Thyroid gland (tissue), 4 donors: ENCODE data around the gene EML1. TPM values are rescaled to one million over a fixed set of nuclear protein-coding genes. Genes with fewer than 3 reads are reported as not detected.

Source experiments
- DNase-seq, 2 donors: peaks; one replicate each; pipeline ENCODE4 v3.0.0-alpha.2; 2019
- H3K27ac ChIP-seq, 3 donors: fragments of 200-600 bp; sonication (generic); 1 replicate in 2 of 3; 2 replicates in 1 of 3; pipeline ENCODE4 v1.5.1; 2016 to 2019; ENCODE audit warnings: mild to moderate bottlenecking in 1 of 3, moderate library complexity in 1 of 3
- H3K27me3 ChIP-seq: fragments of 200-600 bp; sonication (generic); one replicate; pipeline ENCODE4 v1.5.1; 2019
- H3K36me3 ChIP-seq, 2 donors: fragments of 200-600 bp; sonication (generic); one replicate each; pipeline ENCODE4 v1.5.1; 2016 to 2019
- H3K4me1 ChIP-seq, 2 donors: fragments of 200-600 bp; sonication (generic); one replicate each; pipeline ENCODE4 v1.5.1; 2017 to 2019
- H3K4me3 ChIP-seq, 3 donors: fragments of 200-600 bp; sonication (generic); replicated peaks in 1 of 3; 1 replicate in 2 of 3; 2 replicates in 1 of 3; pipeline ENCODE4 v1.5.1; 2016; ENCODE audit warnings: mild to moderate bottlenecking in 1 of 3
- H3K9me3 ChIP-seq: fragments of 200-600 bp; sonication (generic); one replicate; pipeline ENCODE4 v1.5.1; 2017
- POLR2A ChIP-seq, 2 donors: fragments of 450-650 bp; IDR thresholded peaks; one replicate each; pipeline ENCODE4 v1.6.1; 2017; ENCODE audit warnings: antibody characterized with exemption in 2 of 2, mild to moderate bottlenecking in 2 of 2, moderate library complexity in 1 of 2
- WGBS, 2 donors: methylation state at CpG; one replicate each; pipeline ENCODE4 v1.1.5; 2017; 5-methylcytosine and 5-hydroxymethylcytosine counted together
- intact Hi-C: fragments of 100-400 bp; cut with DNase I; formaldehyde crosslinking; loops from one replicate; pipeline ENCODE4 v1.15.1; 2023
- total RNA-seq, 4 donors: library from RNA; depleted of rRNA; stranded (reverse); fragments of >200 nt; gene quantifications; one replicate each; pipeline ENCODE4 v1.2.3, GENCODE V29; 2016
- TF ChIP-seq, protein P1 (sequence below), 6 experiments: fragments of 200-600 bp in 3 of 6; fragments of 450-650 bp in 3 of 6; sonication (generic) in 3 of 6; IDR thresholded peaks; one replicate each; pipeline ENCODE4 v1.5.1; 2016 to 2019; ENCODE audit warnings: antibody characterized with exemption in 6 of 6, mild to moderate bottlenecking in 2 of 6, inconsistent platforms in 1 of 6, moderate library complexity in 1 of 6

The EML1 gene
- total RNA-seq, 4 donors from 2014 or later: 24.2 to 58.7 (median 37.9) TPM

- 80 to 88% methylated on average over 6 of the region's 6 CpGs for WGBS, 2 donors
- Histone ChIP-seq H3K4me1 (peaks cover 0 to 3% of the 10 kb centered on the region in 2 donors), H3K27ac (no peak overlapping the region), H3K4me3 (no peak overlapping the region), H3K27me3 (no peaks in the 10 kb centered on the region), H3K9me3 (no peaks in the 10 kb centered on the region), H3K36me3 (no peaks in the 10 kb centered on the region)
- no peak for DNase-seq
- intact Hi-C loops: loop anchor here (5.0 kb wide), 1 partner anchor 223 kb away; no protein-coding TSS in a partner anchor
- no peak for TF ChIP-seq POLR2A (IDR thresholded peaks at IDR 0.05)
- TF ChIP-seq, protein P1, sequence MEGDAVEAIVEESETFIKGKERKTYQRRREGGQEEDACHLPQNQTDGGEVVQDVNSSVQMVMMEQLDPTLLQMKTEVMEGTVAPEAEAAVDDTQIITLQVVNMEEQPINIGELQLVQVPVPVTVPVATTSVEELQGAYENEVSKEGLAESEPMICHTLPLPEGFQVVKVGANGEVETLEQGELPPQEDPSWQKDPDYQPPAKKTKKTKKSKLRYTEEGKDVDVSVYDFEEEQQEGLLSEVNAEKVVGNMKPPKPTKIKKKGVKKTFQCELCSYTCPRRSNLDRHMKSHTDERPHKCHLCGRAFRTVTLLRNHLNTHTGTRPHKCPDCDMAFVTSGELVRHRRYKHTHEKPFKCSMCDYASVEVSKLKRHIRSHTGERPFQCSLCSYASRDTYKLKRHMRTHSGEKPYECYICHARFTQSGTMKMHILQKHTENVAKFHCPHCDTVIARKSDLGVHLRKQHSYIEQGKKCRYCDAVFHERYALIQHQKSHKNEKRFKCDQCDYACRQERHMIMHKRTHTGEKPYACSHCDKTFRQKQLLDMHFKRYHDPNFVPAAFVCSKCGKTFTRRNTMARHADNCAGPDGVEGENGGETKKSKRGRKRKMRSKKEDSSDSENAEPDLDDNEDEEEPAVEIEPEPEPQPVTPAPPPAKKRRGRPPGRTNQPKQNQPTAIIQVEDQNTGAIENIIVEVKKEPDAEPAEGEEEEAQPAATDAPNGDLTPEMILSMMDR (IDR thresholded peaks at IDR 0.05): no peak
These were observed 176.6 kb downstream of the EML1 start for GRCh38 chr14:99969673-99970322.

- Histone ChIP-seq H3K36me3 (no peaks in the 10 kb centered on the region), H3K4me3 (peak overlapping the region in 2 of 3 donors; percentile 77 to 81), H3K27me3 (no peaks in the 10 kb centered on the region), H3K4me1 (peaks cover 0 to 3% of the 10 kb centered on the region in 2 donors), H3K9me3 (no peaks in the 10 kb centered on the region), H3K27ac (peak overlapping the region in 1 of 3 donors; percentile 49)
- intact Hi-C loops: loop anchor here (5.0 kb wide), 1 partner anchor 221 kb away; no protein-coding TSS in a partner anchor
- TF ChIP-seq POLR2A (IDR thresholded peaks at IDR 0.05): peak in 1 of 2 donors; percentile 67
- TF ChIP-seq, protein P1 (IDR thresholded peaks at IDR 0.05): no peak
- DNase-seq: peak; percentile 73 to 80
- WGBS, 2 donors: 5 to 47% methylated on average over 6 to 8 of the region's 117 CpGs
These were observed 178.1 kb downstream of the EML1 start for GRCh38 chr14:99971087-99971940.

GRCh38 chr14:99971941-99972747, 178.9 kb downstream of the EML1 start:
- 1 to 2% methylated on average over 15 to 29 of the region's 79 CpGs for whole genome bisulfite sequencing, 2 donors
- intact Hi-C loops: loop anchor here (5.0 kb wide), 1 partner anchor 220 kb away; no protein-coding TSS in a partner anchor
- H3K4me3 ChIP-seq: peak overlapping the region; percentile 13 to 81 (median 60)
- H3K9me3 ChIP-seq: no peaks in the 10 kb centered on the region
- H3K4me1 ChIP-seq: peaks cover 0 to 3% of the 10 kb centered on the region in 2 donors
- no peaks in the 10 kb centered on the region for H3K36me3 ChIP-seq
- no peaks in the 10 kb centered on the region for H3K27me3 ChIP-seq
- peak in 1 of 2 donors; percentile 9 for DNase-seq
- TF ChIP-seq, protein P1 (IDR thresholded peaks at IDR 0.05): no peak
- TF ChIP-seq POLR2A (IDR thresholded peaks at IDR 0.05): no peak
- peak overlapping the region in 1 of 3 donors; percentile 43 for H3K27ac ChIP-seq

- WGBS, 2 donors: 63 to 65% methylated on average over 11 of the region's 11 CpGs
- H3K4me1 ChIP-seq: peaks cover 0 to 3% of the 10 kb centered on the region in 2 donors
- no peak for DNase-seq
- intact Hi-C loops: loop anchor here (5.0 kb wide), 1 partner anchor 219 kb away; no protein-coding TSS in a partner anchor
- no peaks in the 10 kb centered on the region for H3K9me3 ChIP-seq
- H3K36me3 ChIP-seq: no peaks in the 10 kb centered on the region
- H3K27me3 ChIP-seq: no peaks in the 10 kb centered on the region
- no peak for TF ChIP-seq POLR2A (IDR thresholded peaks at IDR 0.05)
- TF ChIP-seq, protein P1 (IDR thresholded peaks at IDR 0.05): no peak
- peak overlapping the region in 1 of 3 donors; percentile 43 for H3K27ac ChIP-seq
- peak overlapping the region in 2 of 3 donors; percentile 60 to 81 for H3K4me3 ChIP-seq
These were observed 179.7 kb downstream of the EML1 start for GRCh38 chr14:99972748-99973466.
